HG03159 (cell line): ENCODE measurements around the gene RNF187.

ENCODE experiments used
- ATAC-seq: cut with Tn5 transposase; IDR thresholded peaks from one replicate; pipeline ENCODE4 v1.9.1; 2021; ENCODE audit warnings: mild to moderate bottlenecking, moderate library complexity; ENCODE audit not compliant: unreplicated experiment

RNF187 gene

GRCh38 chr1:228542981-228543380, 55.8 kb downstream of the RNF187 start:
- ATAC-seq, result no peak

GRCh38 chr1:228543396-228543795, 56.2 kb downstream of the RNF187 start:
- ATAC-seq, result no peak

- no peak for ATAC-seq
Measured at GRCh38 chr1:228544021-228544850, 57.1 kb downstream of the RNF187 start.

- no peak for ATAC-seq
Measured at GRCh38 chr1:228544921-228545591, 57.9 kb downstream of the RNF187 start.
